Measurements from ENCODE around the gene CHCHD3.
"Not testable (repeated sequence)": the region's sequence is repeated elsewhere in the genome, so short reads cannot be mapped to it uniquely, and the experiment has no call there.

Gene CHCHD3

GRCh38 chr7:132999845-133000244 is 82.0 kb downstream of the CHCHD3 start:
- no peak for FAIRE-seq

- FAIRE-seq: no peak
Observed at GRCh38 chr7:132998763-132999162, 83.1 kb downstream of the CHCHD3 start.

GRCh38 chr7:132997505-132997904 is 84.4 kb downstream of the CHCHD3 start:
- no peak for FAIRE-seq

GRCh38 chr7:132996581-132997242 is 85.2 kb downstream of the CHCHD3 start:
- FAIRE-seq: no peak

GRCh38 chr7:132993377-132994013 is 88.4 kb downstream of the CHCHD3 start:
- no peak for FAIRE-seq

- FAIRE-seq: no peak
Observed at GRCh38 chr7:132991615-132992587, 90.0 kb downstream of the CHCHD3 start.

DNA sequence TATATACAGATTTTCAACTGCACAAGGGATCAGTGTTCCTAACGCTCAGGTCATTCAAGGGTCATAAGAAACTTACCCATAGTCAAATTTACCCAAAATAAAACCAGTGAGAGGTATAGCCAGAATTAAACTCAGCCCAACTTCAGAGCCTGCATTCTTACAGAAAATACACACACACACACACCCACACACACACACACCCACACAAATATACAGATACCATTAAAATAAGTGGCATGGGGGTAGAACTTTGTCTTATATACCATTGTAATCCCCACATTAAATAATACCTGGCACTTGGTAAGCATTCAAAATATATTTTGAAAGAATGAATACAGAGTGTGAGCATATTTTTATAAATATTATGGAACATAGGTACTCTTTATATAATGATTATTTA is 93.8 kb downstream of the CHCHD3 start:
- FAIRE-seq: no peak

DNA sequence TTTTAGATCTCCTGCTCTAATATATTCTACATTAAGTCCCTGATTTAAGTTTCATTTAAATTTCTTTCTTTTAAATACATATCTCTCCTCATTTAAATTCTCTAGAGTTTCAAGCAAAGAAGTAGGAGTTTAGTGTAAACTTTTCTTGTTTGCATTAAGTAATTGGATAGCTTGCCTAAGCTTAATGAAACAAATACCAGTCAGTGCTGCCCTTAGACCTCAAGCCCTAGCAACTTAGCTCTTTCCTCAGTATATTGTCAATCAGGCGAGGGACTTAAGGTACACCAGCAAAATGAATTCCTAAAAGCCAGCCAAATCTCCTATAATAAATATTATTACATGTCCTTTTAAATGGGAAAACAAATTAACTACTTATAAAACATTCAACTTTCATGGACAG is 101.5 kb downstream of the CHCHD3 start:
- FAIRE-seq: no peak

DNA sequence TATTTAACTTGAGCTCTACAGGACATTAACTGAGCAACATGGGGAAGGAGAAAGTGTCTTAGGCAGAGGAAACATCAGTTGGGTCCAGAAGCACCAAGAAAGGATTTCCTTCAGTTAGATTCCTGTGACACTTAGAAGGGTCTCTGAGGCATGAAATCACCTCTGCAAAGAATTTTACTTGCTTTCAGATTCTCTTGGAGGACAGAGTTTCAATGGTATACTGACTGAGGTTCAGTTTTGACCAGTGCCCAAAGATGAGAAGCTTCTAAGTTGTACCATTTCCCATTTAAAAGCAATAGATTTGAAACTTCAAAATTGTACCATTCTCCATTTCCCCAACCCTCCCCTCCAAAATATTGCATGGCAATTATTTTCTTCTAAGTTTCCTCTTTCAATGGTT is 102.4 kb downstream of the CHCHD3 start:
- FAIRE-seq: no peak

- no peak for FAIRE-seq
Observed at GRCh38 chr7:132977234-132977633, 104.7 kb downstream of the CHCHD3 start.

- FAIRE-seq: no peak
Observed at GRCh38 chr7:132972745-132973144, 109.1 kb downstream of the CHCHD3 start.

DNA sequence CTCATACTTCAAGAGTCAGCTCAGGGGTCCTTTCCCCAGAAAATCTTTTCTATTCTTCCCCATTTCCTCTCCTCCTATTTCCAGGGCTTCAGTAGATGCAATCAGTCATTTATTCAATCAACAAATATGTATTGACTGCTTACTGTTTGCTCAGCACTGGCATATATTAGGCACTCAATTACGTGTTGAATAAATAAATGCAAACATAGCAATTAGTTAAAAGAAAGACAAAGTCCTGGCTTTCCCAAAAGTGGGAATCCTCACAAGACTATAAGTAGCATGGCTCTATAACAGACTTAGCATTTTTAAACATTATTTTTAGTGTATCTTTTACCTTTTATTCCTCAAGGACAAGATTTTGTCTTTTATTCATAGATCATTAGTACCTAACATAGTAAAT is 111.6 kb downstream of the CHCHD3 start:
- no peak for FAIRE-seq

- no peak for FAIRE-seq
Observed at GRCh38 chr7:132969520-132969919, 112.4 kb downstream of the CHCHD3 start.

- FAIRE-seq: not testable (repeated sequence)
Observed at GRCh38 chr7:132967470-132967848, 114.4 kb downstream of the CHCHD3 start.

DNA sequence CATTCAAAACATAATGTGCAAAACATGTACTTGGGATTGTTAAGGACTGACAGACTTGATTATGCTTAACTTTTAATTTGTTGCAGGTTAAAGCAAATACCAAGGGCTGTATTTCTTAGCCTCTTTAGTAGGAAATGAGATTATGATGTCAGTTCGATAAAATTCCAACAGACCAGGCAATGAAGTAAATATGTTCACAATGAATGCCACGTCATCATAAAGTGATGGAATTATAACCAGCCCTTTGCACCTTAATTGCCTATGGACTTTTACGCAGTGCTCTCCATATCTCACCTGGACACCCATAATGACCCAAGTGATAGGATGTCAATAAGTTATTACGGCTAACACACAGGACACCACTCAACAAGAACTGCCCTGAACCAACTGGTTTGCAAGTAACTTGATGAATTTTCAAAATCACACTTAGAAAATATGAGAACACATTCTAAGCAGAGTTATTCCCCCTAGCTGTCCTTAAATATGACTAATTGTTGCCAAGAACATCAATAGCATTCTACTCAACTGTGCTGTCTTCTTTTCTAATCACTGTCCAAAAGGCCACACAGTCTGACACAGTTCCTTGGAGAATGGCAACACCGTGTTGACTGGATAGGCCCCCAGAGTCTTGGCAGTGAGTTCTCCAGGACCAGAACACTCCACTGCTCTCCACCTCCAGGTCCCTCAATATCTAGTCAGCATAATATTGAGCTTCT is 115.0 kb downstream of the CHCHD3 start:
- no peak for FAIRE-seq

DNA sequence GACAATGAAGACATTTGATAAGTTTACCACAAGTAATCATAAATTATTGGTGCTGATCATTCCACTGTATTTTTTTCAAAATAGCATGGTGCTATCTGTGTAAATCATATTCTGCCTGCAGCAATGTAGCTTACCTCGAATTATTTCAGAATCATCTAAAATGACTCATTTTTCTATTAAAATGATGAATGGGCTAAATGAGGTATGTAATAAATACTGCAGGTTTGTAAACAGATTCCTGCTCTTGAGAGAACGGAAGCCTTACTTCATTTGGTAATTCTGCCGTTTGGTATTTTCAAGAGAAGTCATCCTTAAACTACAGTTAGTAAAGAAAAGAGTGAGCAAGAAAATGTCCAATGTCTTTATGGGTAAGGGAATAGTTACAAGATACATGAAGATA is 115.9 kb downstream of the CHCHD3 start:
- FAIRE-seq: no peak

GRCh38 chr7:132964876-132965275 is 117.0 kb downstream of the CHCHD3 start:
- no peak for FAIRE-seq

DNA sequence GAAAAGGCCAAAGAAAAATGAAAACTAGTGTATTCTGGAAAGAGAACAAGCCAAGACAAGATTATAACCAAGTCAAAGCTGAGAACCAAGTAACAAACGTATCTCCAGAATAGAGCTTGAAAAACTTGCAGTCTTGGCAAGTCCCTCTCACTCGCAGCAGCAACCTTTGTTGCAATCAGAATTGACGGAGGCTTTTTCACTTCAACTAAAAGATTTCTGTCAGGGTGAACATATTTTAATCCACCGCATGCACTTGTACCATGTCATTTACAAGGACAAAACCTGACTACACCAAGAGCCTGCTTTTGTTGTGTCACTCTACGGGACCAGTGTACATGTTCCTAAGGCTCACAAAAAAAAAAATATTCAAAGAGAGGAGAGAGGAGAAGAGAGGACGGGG is 122.0 kb downstream of the CHCHD3 start:
- no peak for FAIRE-seq

DNA sequence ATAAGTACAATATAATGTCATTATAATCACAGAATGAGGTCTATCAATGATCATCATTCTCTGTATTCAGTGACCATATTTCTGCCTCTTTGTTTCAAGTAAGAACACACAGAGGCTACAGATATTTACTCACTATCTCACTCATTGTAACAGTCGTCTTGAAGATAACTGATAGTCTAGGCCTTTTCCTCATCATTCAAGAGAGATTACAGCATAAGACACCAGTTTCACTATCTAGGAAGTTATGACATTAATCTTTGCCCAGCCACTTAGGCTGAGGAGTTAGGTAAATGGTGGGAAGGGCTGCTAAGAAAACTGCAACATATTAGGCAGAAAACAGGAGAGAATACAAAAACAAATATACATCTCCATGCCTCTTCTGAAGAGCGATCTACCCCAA is 125.3 kb downstream of the CHCHD3 start:
- FAIRE-seq: no peak

DNA sequence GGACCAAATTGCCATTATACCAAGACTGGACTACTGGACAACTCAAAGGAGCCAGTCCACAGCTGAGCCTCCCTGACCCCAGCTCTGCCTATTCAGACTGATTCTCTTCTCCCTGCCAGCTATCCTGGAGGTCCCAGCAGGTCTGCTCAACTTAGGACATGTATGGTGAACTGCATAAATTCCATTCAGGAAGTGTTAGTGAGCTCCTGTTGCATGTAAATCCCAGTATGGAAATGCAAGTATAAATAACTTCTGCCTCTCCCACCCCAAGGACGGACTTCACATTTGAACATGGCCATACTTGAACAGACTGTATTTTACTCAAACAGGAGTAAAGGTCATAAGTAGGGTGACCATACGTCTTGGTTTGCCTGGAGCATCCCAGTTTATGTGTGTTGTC is 128.4 kb downstream of the CHCHD3 start:
- no peak for FAIRE-seq

DNA sequence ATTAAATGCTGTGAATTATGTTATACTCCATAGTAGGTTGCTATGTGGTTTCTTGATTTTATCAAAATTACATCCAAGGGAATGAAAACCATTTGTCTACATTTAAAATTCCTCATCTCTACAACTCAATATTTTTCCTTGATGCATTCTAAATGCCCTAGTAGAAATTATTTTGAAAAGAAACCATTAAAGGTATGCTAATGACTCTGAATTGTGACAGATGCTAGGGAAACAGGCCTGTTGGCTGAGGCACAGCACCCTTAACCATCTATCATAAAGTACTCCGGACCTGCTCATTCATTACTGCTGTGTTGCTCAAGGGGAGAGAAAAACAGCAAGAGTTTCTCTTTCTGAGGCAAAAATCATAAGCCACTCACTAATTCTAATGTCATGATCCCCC is 131.2 kb downstream of the CHCHD3 start:
- no peak for FAIRE-seq

DNA sequence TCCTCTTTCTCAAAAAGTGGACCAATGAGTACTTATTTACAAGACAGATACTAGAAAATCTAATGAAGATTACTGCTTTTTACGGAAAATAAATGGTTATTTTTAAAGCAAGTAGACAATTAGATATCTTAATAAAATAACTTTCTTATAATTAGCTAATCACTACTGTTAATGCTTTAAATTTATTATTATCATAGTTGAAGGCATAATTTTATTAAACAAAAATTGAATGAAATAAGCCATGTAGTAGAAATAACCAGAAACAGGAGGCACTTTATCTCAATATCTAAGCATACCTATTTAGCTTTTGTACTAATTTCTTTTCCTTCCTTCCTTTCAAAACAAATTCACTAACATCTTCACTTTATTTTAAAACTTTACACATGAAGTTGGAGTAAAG is 134.9 kb downstream of the CHCHD3 start:
- FAIRE-seq: no peak

DNA sequence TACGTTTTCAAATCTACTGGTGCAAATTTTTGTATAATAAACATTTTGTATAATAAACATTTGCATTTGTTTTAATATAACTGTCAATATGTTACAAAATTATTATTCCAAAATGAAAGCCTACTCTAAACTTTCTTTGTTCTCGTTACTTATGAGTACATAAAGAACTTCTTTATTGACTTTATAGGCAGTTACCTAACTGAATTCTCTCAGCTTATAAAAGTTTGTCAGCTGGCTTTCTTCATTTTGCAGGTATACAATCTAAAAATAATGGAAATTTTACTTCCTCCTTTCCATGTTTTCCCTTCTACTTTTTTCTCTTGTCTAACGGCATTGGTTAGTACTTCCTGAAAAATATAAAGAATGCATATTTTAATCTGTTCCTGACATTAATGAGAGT is 137.1 kb downstream of the CHCHD3 start:
- no peak for FAIRE-seq
